Endometrium (tissue), 2 donors: ENCODE results near the gene XBP1.
"Not testable (repeated sequence)": the region's sequence is repeated elsewhere in the genome, so short reads cannot be mapped to it uniquely, and the experiment has no call there.

Experiments used
- FAIRE-seq: peaks from 2 replicates; lab custom pipeline; 2012; peaks lifted over from hg19 to GRCh38; lab: Jason Lieb, UNC
- donor health status: control.
- donor health status: control.

The XBP1 gene

GRCh38 chr22:28817919-28818859 is 17.8 kb upstream of the XBP1 start:
- no peak for FAIRE-seq

- no peak for FAIRE-seq
Measured at GRCh38 chr22:28817064-28817463, 16.7 kb upstream of the XBP1 start.

GRCh38 chr22:28815729-28816128 is 15.4 kb upstream of the XBP1 start:
- FAIRE-seq, result no peak

GRCh38 chr22:28815111-28815510 is 14.7 kb upstream of the XBP1 start:
- FAIRE-seq, result no peak

GRCh38 chr22:28813772-28814518 is 13.6 kb upstream of the XBP1 start:
- FAIRE-seq, result peak; percentile 26

- no peak for FAIRE-seq
Measured at GRCh38 chr22:28812516-28812915, 12.1 kb upstream of the XBP1 start.

GRCh38 chr22:28810821-28811491 is 10.6 kb upstream of the XBP1 start:
- no peak for FAIRE-seq

GRCh38 chr22:28808716-28809355 is 8.5 kb upstream of the XBP1 start:
- no peak for FAIRE-seq

GRCh38 chr22:28805426-28805825 is 5.1 kb upstream of the XBP1 start:
- FAIRE-seq, result not testable (repeated sequence)

GRCh38 chr22:28802595-28803123 is 2.3 kb upstream of the XBP1 start:
- no peak for FAIRE-seq

- FAIRE-seq, result no peak
Measured at GRCh38 chr22:28801845-28802594, 1.7 kb upstream of the XBP1 start.

GRCh38 chr22:28799606-28800307 is 612 bp downstream of the XBP1 start:
- no peak for FAIRE-seq

- no peak for FAIRE-seq
Measured at GRCh38 chr22:28798810-28799605, 1.4 kb downstream of the XBP1 start.

GRCh38 chr22:28795932-28796856 is 4.2 kb downstream of the XBP1 start:
- no peak for FAIRE-seq

GRCh38 chr22:28795071-28795693 is 5.2 kb downstream of the XBP1 start:
- no peak for FAIRE-seq

GRCh38 chr22:28793976-28794584 is 6.3 kb downstream of the XBP1 start:
- FAIRE-seq, result no peak
